GM23338 (cell line): ENCODE data around the gene RPA3. TPM values are rescaled to one million over a fixed set of nuclear protein-coding genes. Genes with fewer than 3 reads are reported as not detected.

ENCODE experiments used
- ATAC-seq: fragments of 200-7000 bp; cut with Tn5 transposase; 3 replicates; pipeline ENCODE4 v1.9.1; 2020
- DNase-seq: peaks from one replicate; pipeline ENCODE4 v3.0.0-alpha.2; 2015; ENCODE audit warnings: low spot score
- H2AFZ ChIP-seq: fragments of 200-600 bp; sonication (generic); 2 replicates; pipeline ENCODE4 v1.8.0; 2016; ENCODE audit warnings: antibody characterized with exemption, mild to moderate bottlenecking, moderate library complexity
- H3F3A ChIP-seq: fragments of 200-600 bp; sonication (generic); replicated peaks from 2 replicates; pipeline ENCODE4 v1.8.0; 2017; ENCODE audit warnings: antibody characterized with exemption, mixed run types, low read depth
- H3K27ac ChIP-seq: fragments of 200-600 bp; sonication (generic); 2 replicates; pipeline ENCODE4 v1.6.1; 2016; ENCODE audit warnings: low read depth
- H3K27me3 ChIP-seq: fragments of 200-600 bp; sonication (generic); 2 replicates; pipeline ENCODE4 v1.8.0; 2016; ENCODE audit warnings: mild to moderate bottlenecking, mixed run types, moderate library complexity; ENCODE audit not compliant: insufficient read depth
- H3K36me3 ChIP-seq: fragments of 200-600 bp; sonication (generic); 2 replicates; pipeline ENCODE4 v1.8.0; 2016; ENCODE audit warnings: mild to moderate bottlenecking; ENCODE audit not compliant: insufficient read depth
- H3K4me1 ChIP-seq: fragments of 200-600 bp; sonication (generic); 2 replicates; pipeline ENCODE4 v1.8.0; 2016; ENCODE audit warnings: mild to moderate bottlenecking, moderate library complexity; ENCODE audit not compliant: insufficient read depth
- H3K4me2 ChIP-seq: fragments of 200-600 bp; sonication (generic); 2 replicates; pipeline ENCODE4 v1.7.1; 2017; ENCODE audit warnings: mixed run types
- H3K4me3 ChIP-seq: fragments of 200-600 bp; sonication (generic); 2 replicates; pipeline ENCODE4 v1.6.1; 2016; ENCODE audit warnings: mixed run types
- H3K79me2 ChIP-seq: fragments of 200-600 bp; sonication (generic); replicated peaks from 2 replicates; pipeline ENCODE4 v1.8.0; 2017; ENCODE audit warnings: mild to moderate bottlenecking; ENCODE audit not compliant: insufficient read depth
- H3K9me2 ChIP-seq: fragments of 200-600 bp; sonication (generic); 2 replicates; pipeline ENCODE4 v1.8.0; 2017; ENCODE audit not compliant: insufficient read depth
- H4K20me1 ChIP-seq: fragments of 200-600 bp; sonication (generic); replicated peaks from 2 replicates; pipeline ENCODE4 v1.8.0; 2017; ENCODE audit warnings: mild to moderate bottlenecking; ENCODE audit not compliant: insufficient read depth
- H3K27ac Mint-ChIP-seq: 2 replicates; pipeline ENCODE4 v1.8.0; 2020; ENCODE audit warnings: inconsistent platforms, mild to moderate bottlenecking, moderate library complexity, mixed read lengths
- H3K27me3 Mint-ChIP-seq: 3 replicates; pipeline ENCODE4 v1.8.0; 2022; ENCODE audit warnings: low read depth, mild to moderate bottlenecking, moderate library complexity, mixed read lengths, inconsistent platforms; ENCODE audit not compliant: insufficient read depth, poor library complexity
- H3K36me3 Mint-ChIP-seq: 3 replicates; pipeline ENCODE4 v1.8.0; 2021; ENCODE audit warnings: low read depth, mild to moderate bottlenecking, inconsistent platforms, moderate library complexity, mixed read lengths
- H3K4me1 Mint-ChIP-seq: 3 replicates; pipeline ENCODE4 v1.8.0; 2020; ENCODE audit warnings: mild to moderate bottlenecking, inconsistent platforms, mixed read lengths
- H3K4me3 Mint-ChIP-seq: 3 replicates; pipeline ENCODE4 v1.8.0; 2021; ENCODE audit warnings: moderate library complexity, mild to moderate bottlenecking, inconsistent platforms, mixed read lengths
- H3K9me3 Mint-ChIP-seq: 3 replicates; pipeline ENCODE4 v1.8.0; 2020; ENCODE audit warnings: moderate library complexity, mild to moderate bottlenecking, inconsistent platforms, mixed read lengths
- CREB1 ChIP-seq: fragments of 250-450 bp; sonication (Bioruptor Pico); IDR thresholded peaks from 2 replicates; pipeline ENCODE4 v1.5.0; 2020; ENCODE audit warnings: low read depth, mild to moderate bottlenecking, moderate library complexity
- EZH2 ChIP-seq: fragments of 200-600 bp; sonication (generic); IDR thresholded peaks from one replicate; pipeline ENCODE4 v1.8.0; 2017; ENCODE audit warnings: antibody characterized with exemption, mild to moderate bottlenecking, low read depth; ENCODE audit not compliant: unreplicated experiment
- EZH2phosphoT487 ChIP-seq: fragments of 200-600 bp; sonication (generic); IDR thresholded peaks from one replicate; pipeline ENCODE4 v1.8.1; 2018; ENCODE audit warnings: antibody characterized with exemption; ENCODE audit not compliant: unreplicated experiment
- JUNB ChIP-seq: IDR thresholded peaks from one replicate; pipeline ENCODE4 v1.6.1; 2016; ENCODE audit warnings: antibody characterized with exemption; ENCODE audit not compliant: unreplicated experiment
- NANOG ChIP-seq: IDR thresholded peaks from 2 replicates; pipeline ENCODE4 v1.6.1; 2016; ENCODE audit warnings: antibody characterized with exemption, borderline replicate concordance
- POLR2AphosphoS5 ChIP-seq: IDR thresholded peaks from 2 replicates; pipeline ENCODE4 v1.6.1; 2016; ENCODE audit warnings: antibody characterized with exemption, low read depth
- STAT1 ChIP-seq: IDR thresholded peaks from one replicate; pipeline ENCODE4 v1.6.1; 2016; ENCODE audit warnings: antibody characterized with exemption; ENCODE audit not compliant: unreplicated experiment
- ZNF114 ChIP-seq: fragments of 250-450 bp; sonication (Bioruptor Pico); IDR thresholded peaks from 2 replicates; pipeline ENCODE4 v1.5.0; 2020; ENCODE audit warnings: mild to moderate bottlenecking, moderate library complexity
- ZNF331 ChIP-seq: fragments of 250-450 bp; sonication (Bioruptor Pico); IDR thresholded peaks from 2 replicates; pipeline ENCODE4 v1.5.0; 2020; ENCODE audit warnings: low read depth, mild to moderate bottlenecking, moderate library complexity
- polyA plus RNA-seq: library from polyadenylated mRNA; unstranded; fragments of >200 nt; fragmentation: Nextera tagmentation; extraction: Ambion mirVana; gene quantifications from 2 replicates; pipeline ENCODE4 v1.2.1, GENCODE V29; 2016
- total RNA-seq: library from RNA; depleted of rRNA; stranded (reverse); fragments of >200 nt; shearing (Covaris generic); gene quantifications from 2 replicates; pipeline ENCODE4 v1.2.3, GENCODE V29; 2014
- TF ChIP-seq, protein P1 (sequence below): IDR thresholded peaks from one replicate; pipeline ENCODE4 v1.6.1; 2018; ENCODE audit warnings: antibody characterized with exemption; ENCODE audit not compliant: unreplicated experiment
- TF ChIP-seq, protein P2 (sequence below): IDR thresholded peaks from 2 replicates; pipeline ENCODE4 v1.6.1; 2016; ENCODE audit warnings: antibody characterized with exemption
- TF ChIP-seq, protein P3 (sequence below): fragments of 250-450 bp; sonication (Bioruptor Pico); IDR thresholded peaks from 2 replicates; pipeline ENCODE4 v1.5.0; 2020; ENCODE audit warnings: mild to moderate bottlenecking, moderate library complexity
- TF ChIP-seq, protein P4 (sequence below), 2 experiments: fragments of 200-600 bp in 1 of 2; sonication (generic) in 1 of 2; conservative IDR thresholded peaks; 2 replicates each; pipeline versions ENCODE4 v1.5.1 to v1.6.1; 2016 to 2017; ENCODE audit warnings: antibody characterized with exemption in 2 of 2, low read depth in 2 of 2, mild to moderate bottlenecking in 2 of 2, moderate library complexity in 1 of 2

Gene RPA3
- total and polyA plus RNA-seq, 2 experiments from 2014 or later: 74.9 to 287 TPM

DNA sequence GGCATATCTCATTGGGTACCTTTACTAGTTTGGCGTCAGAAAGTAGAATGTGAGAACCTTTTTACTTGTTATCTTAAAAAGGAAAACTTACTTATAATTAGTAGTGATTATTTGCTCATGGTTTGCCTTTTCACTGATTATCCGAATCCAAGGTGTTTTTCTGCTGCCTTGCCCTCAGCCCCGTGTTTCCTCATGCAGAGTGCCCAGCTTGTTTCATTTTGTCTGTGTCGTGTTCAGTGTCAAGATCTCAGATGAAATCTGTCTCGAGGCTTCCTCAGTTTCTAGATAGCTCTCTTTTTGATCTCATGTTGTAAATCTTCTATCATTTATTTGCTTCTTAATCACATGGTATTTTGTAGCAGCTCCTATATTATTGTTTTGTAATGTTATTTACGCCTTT is 30.1 kb downstream of the RPA3 start:
- Mint-ChIP-seq H3K4me3 (no peak overlapping the region), H3K9me3 (no peaks in the 10 kb centered on the region), H3K4me1 (peaks cover 3% of the 10 kb centered on the region; the same call in 2 of the 3 replicates), H3K27ac (no peak overlapping the region), H3K36me3 (no peaks in the 10 kb centered on the region), H3K27me3 (peaks cover 2% of the 10 kb centered on the region)
- no peaks in the 10 kb centered on the region for H3K27me3 ChIP-seq
- no peak for ATAC-seq
- H3K4me1 ChIP-seq: no peaks in the 10 kb centered on the region
- no peak overlapping the region for H3K4me2 ChIP-seq
- no peak overlapping the region for H3K4me3 ChIP-seq
- H3K27ac ChIP-seq: no peak overlapping the region
- H2AFZ ChIP-seq: no peak overlapping the region
- TF ChIP-seq JUNB (no peak), CREB1 (CRISPR knock-in tag) (no peak), ZNF331 (CRISPR knock-in tag) (no peak), STAT1 (no peak), POLR2AphosphoS5 (no peak), EZH2 (no peak), NANOG (no peak), ZNF114 (CRISPR knock-in tag) (no peak), EZH2phosphoT487 (no peak)
- TF ChIP-seq, protein P1, sequence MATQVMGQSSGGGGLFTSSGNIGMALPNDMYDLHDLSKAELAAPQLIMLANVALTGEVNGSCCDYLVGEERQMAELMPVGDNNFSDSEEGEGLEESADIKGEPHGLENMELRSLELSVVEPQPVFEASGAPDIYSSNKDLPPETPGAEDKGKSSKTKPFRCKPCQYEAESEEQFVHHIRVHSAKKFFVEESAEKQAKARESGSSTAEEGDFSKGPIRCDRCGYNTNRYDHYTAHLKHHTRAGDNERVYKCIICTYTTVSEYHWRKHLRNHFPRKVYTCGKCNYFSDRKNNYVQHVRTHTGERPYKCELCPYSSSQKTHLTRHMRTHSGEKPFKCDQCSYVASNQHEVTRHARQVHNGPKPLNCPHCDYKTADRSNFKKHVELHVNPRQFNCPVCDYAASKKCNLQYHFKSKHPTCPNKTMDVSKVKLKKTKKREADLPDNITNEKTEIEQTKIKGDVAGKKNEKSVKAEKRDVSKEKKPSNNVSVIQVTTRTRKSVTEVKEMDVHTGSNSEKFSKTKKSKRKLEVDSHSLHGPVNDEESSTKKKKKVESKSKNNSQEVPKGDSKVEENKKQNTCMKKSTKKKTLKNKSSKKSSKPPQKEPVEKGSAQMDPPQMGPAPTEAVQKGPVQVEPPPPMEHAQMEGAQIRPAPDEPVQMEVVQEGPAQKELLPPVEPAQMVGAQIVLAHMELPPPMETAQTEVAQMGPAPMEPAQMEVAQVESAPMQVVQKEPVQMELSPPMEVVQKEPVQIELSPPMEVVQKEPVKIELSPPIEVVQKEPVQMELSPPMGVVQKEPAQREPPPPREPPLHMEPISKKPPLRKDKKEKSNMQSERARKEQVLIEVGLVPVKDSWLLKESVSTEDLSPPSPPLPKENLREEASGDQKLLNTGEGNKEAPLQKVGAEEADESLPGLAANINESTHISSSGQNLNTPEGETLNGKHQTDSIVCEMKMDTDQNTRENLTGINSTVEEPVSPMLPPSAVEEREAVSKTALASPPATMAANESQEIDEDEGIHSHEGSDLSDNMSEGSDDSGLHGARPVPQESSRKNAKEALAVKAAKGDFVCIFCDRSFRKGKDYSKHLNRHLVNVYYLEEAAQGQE: no peak
- TF ChIP-seq, protein P2, sequence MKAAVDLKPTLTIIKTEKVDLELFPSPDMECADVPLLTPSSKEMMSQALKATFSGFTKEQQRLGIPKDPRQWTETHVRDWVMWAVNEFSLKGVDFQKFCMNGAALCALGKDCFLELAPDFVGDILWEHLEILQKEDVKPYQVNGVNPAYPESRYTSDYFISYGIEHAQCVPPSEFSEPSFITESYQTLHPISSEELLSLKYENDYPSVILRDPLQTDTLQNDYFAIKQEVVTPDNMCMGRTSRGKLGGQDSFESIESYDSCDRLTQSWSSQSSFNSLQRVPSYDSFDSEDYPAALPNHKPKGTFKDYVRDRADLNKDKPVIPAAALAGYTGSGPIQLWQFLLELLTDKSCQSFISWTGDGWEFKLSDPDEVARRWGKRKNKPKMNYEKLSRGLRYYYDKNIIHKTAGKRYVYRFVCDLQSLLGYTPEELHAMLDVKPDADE: no peak
- TF ChIP-seq, protein P3, sequence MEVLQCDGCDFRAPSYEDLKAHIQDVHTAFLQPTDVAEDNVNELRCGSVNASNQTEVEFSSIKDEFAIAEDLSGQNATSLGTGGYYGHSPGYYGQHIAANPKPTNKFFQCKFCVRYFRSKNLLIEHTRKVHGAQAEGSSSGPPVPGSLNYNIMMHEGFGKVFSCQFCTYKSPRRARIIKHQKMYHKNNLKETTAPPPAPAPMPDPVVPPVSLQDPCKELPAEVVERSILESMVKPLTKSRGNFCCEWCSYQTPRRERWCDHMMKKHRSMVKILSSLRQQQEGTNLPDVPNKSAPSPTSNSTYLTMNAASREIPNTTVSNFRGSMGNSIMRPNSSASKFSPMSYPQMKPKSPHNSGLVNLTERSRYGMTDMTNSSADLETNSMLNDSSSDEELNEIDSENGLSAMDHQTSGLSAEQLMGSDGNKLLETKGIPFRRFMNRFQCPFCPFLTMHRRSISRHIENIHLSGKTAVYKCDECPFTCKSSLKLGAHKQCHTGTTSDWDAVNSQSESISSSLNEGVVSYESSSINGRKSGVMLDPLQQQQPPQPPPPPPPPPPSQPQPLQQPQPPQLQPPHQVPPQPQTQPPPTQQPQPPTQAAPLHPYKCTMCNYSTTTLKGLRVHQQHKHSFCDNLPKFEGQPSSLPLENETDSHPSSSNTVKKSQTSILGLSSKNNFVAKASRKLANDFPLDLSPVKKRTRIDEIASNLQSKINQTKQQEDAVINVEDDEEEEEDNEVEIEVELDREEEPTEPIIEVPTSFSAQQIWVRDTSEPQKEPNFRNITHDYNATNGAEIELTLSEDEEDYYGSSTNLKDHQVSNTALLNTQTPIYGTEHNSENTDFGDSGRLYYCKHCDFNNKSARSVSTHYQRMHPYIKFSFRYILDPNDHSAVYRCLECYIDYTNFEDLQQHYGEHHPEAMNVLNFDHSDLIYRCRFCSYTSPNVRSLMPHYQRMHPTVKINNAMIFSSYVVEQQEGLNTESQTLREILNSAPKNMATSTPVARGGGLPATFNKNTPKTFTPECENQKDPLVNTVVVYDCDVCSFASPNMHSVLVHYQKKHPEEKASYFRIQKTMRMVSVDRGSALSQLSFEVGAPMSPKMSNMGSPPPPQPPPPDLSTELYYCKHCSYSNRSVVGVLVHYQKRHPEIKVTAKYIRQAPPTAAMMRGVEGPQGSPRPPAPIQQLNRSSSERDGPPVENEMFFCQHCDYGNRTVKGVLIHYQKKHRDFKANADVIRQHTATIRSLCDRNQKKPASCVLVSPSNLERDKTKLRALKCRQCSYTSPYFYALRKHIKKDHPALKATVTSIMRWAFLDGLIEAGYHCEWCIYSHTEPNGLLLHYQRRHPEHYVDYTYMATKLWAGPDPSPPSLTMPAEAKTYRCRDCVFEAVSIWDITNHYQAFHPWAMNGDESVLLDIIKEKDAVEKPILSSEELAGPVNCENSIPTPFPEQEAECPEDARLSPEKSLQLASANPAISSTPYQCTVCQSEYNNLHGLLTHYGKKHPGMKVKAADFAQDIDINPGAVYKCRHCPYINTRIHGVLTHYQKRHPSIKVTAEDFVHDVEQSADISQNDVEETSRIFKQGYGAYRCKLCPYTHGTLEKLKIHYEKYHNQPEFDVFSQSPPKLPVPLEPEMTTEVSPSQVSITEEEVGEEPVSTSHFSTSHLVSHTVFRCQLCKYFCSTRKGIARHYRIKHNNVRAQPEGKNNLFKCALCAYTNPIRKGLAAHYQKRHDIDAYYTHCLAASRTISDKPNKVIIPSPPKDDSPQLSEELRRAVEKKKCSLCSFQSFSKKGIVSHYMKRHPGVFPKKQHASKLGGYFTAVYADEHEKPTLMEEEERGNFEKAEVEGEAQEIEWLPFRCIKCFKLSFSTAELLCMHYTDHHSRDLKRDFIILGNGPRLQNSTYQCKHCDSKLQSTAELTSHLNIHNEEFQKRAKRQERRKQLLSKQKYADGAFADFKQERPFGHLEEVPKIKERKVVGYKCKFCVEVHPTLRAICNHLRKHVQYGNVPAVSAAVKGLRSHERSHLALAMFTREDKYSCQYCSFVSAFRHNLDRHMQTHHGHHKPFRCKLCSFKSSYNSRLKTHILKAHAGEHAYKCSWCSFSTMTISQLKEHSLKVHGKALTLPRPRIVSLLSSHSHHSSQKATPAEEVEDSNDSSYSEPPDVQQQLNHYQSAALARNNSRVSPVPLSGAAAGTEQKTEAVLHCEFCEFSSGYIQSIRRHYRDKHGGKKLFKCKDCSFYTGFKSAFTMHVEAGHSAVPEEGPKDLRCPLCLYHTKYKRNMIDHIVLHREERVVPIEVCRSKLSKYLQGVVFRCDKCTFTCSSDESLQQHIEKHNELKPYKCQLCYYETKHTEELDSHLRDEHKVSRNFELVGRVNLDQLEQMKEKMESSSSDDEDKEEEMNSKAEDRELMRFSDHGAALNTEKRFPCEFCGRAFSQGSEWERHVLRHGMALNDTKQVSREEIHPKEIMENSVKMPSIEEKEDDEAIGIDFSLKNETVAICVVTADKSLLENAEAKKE (CRISPR knock-in tag): no peak
- TF ChIP-seq, protein P4, sequence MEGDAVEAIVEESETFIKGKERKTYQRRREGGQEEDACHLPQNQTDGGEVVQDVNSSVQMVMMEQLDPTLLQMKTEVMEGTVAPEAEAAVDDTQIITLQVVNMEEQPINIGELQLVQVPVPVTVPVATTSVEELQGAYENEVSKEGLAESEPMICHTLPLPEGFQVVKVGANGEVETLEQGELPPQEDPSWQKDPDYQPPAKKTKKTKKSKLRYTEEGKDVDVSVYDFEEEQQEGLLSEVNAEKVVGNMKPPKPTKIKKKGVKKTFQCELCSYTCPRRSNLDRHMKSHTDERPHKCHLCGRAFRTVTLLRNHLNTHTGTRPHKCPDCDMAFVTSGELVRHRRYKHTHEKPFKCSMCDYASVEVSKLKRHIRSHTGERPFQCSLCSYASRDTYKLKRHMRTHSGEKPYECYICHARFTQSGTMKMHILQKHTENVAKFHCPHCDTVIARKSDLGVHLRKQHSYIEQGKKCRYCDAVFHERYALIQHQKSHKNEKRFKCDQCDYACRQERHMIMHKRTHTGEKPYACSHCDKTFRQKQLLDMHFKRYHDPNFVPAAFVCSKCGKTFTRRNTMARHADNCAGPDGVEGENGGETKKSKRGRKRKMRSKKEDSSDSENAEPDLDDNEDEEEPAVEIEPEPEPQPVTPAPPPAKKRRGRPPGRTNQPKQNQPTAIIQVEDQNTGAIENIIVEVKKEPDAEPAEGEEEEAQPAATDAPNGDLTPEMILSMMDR (conservative IDR thresholded peaks at IDR 0.05; ENCODE audit: low read depth in 2 of 2): no peak
- no peaks in the 10 kb centered on the region for H4K20me1 ChIP-seq
- no peak for DNase-seq
- no peaks in the 10 kb centered on the region for H3K79me2 ChIP-seq
- no peaks in the 10 kb centered on the region for H3K9me2 ChIP-seq
- H3K36me3 ChIP-seq: no peaks in the 10 kb centered on the region
- no peaks in the 10 kb centered on the region for H3F3A ChIP-seq
